BE2C (cell line): Measurements from ENCODE around the gene C1QA.

Experiments used
- DNase-seq: peaks from one replicate; pipeline ENCODE4 v3.0.0-alpha.2; 2020
- H3K27me3 ChIP-seq: fragments of 250-450 bp; sonication (Bioruptor Pico); 2 replicates; pipeline ENCODE4 v1.5.1; 2020; ENCODE audit warnings: mild to moderate bottlenecking
- H3K36me3 ChIP-seq: fragments of 250-450 bp; sonication (Bioruptor Pico); 2 replicates; pipeline ENCODE4 v1.5.1; 2020; ENCODE audit warnings: mild to moderate bottlenecking
- H3K4me1 ChIP-seq: fragments of 250-450 bp; sonication (Bioruptor Pico); 2 replicates; pipeline ENCODE4 v1.5.1; 2020
- H3K4me3 ChIP-seq: 2 replicates; pipeline ENCODE4 v1.5.1; 2011; ENCODE audit warnings: low read depth, low read length
- H3K9me3 ChIP-seq: fragments of 250-450 bp; sonication (Bioruptor Pico); 2 replicates; pipeline ENCODE4 v1.5.1; 2020
- CTCF ChIP-seq: IDR thresholded peaks from 2 replicates; pipeline ENCODE4 v1.5.1; 2012; ENCODE audit warnings: mild to moderate bottlenecking, low read depth, low read length

Gene C1QA

GRCh38 chr1:22629886-22630285, 6.5 kb upstream of the C1QA start:
- H3K36me3 ChIP-seq, result no peaks in the 10 kb centered on the region
- no peak overlapping the region for H3K4me3 ChIP-seq
- DNase-seq, result no peak
- H3K27me3 ChIP-seq, result no peaks in the 10 kb centered on the region
- no peaks in the 10 kb centered on the region for H3K4me1 ChIP-seq
- no peak for TF ChIP-seq CTCF
- H3K9me3 ChIP-seq, result no peaks in the 10 kb centered on the region

- Histone ChIP-seq H3K4me3 (no peak overlapping the region), H3K36me3 (no peaks in the 10 kb centered on the region), H3K27me3 (no peaks in the 10 kb centered on the region), H3K9me3 (no peaks in the 10 kb centered on the region), H3K4me1 (no peaks in the 10 kb centered on the region)
- no peak for TF ChIP-seq CTCF
- no peak for DNase-seq
Observed at GRCh38 chr1:22633697-22634463, 2.5 kb upstream of the C1QA start.

DNA sequence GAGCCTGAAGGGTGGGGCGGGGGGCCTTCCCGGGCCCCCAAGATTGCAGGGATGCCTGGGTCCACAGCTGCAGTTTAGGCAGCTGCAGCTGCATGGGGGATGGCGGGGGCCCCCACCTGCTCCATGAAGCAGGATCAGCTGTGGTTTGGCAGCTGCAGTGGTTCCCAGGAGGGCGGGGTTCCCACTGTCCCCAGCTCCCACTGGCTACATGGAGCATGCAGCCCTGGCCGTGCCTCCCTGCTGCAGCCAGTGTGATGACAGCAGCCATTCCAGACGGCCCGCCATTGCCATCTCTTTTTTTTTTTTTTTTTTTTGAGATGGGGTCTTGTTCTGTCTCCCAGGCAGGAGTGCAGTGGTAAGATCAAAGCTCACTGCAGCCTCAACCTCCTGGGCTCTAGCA, 992 bp upstream of the C1QA start:
- H3K4me3 ChIP-seq, result no peak overlapping the region
- H3K4me1 ChIP-seq, result no peaks in the 10 kb centered on the region
- DNase-seq, result no peak
- no peaks in the 10 kb centered on the region for H3K27me3 ChIP-seq
- TF ChIP-seq CTCF, result no peak
- H3K36me3 ChIP-seq, result no peaks in the 10 kb centered on the region
- no peaks in the 10 kb centered on the region for H3K9me3 ChIP-seq

DNA sequence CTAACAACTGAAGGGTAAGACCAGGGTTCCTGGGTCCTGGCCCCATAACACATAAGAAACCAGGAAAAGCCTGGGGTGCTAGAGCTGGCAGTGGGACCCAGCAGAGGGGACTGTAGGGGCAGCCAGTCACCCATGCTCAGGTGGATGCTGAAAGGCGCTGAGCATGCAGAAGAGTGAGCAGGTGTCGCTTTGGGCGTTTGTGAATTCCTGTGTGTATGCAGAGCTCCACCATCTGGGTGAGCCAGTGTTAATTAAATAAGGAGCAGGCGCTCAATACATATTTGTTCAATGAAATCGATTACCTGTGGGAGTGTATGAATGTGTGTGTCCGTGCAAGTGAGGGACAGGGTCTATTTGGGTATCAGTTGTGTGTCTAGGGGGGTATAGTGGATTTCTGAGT, 499 bp downstream of the C1QA start:
- no peak for DNase-seq
- Histone ChIP-seq H3K4me1 (no peaks in the 10 kb centered on the region), H3K27me3 (no peaks in the 10 kb centered on the region), H3K36me3 (no peaks in the 10 kb centered on the region), H3K4me3 (no peak overlapping the region), H3K9me3 (no peaks in the 10 kb centered on the region)
- TF ChIP-seq CTCF, result no peak

- TF ChIP-seq CTCF, result no peak
- Histone ChIP-seq H3K9me3 (no peaks in the 10 kb centered on the region), H3K27me3 (no peaks in the 10 kb centered on the region), H3K36me3 (no peaks in the 10 kb centered on the region), H3K4me1 (no peaks in the 10 kb centered on the region), H3K4me3 (no peak overlapping the region)
- DNase-seq, result no peak
Observed at GRCh38 chr1:22637907-22638445, 1.5 kb downstream of the C1QA start.

DNA sequence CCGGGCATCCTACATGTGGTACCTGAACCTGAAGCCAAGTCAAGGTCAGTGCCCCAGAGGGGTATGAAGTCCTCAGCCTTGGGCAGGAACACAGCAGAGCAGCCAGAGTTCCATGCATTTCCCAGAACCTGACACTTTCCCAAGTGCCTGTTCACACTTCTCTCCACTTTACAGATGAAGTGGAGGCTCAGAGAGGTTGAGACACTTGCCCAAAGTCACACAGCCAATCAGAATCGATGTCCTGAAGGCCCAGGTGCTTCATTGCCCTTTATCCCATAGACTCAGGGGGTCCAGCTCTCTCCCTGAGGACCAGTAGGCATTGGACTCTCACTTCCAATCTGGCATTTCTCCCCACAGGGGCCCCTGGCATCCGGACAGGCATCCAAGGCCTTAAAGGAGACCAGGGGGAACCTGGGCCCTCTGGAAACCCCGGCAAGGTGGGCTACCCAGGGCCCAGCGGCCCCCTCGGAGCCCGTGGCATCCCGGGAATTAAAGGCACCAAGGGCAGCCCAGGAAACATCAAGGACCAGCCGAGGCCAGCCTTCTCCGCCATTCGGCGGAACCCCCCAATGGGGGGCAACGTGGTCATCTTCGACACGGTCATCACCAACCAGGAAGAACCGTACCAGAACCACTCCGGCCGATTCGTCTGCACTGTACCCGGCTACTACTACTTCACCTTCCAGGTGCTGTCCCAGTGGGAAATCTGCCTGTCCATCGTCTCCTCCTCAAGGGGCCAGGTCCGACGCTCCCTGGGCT, 2.2 kb downstream of the C1QA start:
- H3K9me3 ChIP-seq, result no peaks in the 10 kb centered on the region
- DNase-seq, result no peak
- H3K4me1 ChIP-seq, result no peaks in the 10 kb centered on the region
- H3K36me3 ChIP-seq, result no peaks in the 10 kb centered on the region
- H3K27me3 ChIP-seq, result no peaks in the 10 kb centered on the region
- no peak overlapping the region for H3K4me3 ChIP-seq
- no peak for TF ChIP-seq CTCF
